Pancreas (tissue), 10 donors: ENCODE results near the gene SLC16A1. TPM values are rescaled to one million over a fixed set of nuclear protein-coding genes. Genes with fewer than 3 reads are reported as not detected.

Experiments
- ATAC-seq, 4 donors: fragments of 200-7000 bp; cut with Tn5 transposase; one replicate each; pipeline versions ENCODE4 v1.8.0 to v1.9.1; 2020; ENCODE audit warnings: mild to moderate bottlenecking in 4 of 4, moderate library complexity in 4 of 4
- DNase-seq, 6 donors: peaks; one replicate each; pipeline ENCODE4 v3.0.0-alpha.2; 2020
- FAIRE-seq: peaks from 2 replicates; lab custom pipeline; 2012; peaks lifted over from hg19 to GRCh38; lab: Jason Lieb, UNC
- H3K27ac ChIP-seq, 4 donors: fragments of 200-600 bp; sonication (generic); 1 replicate in 3 of 4; 2 replicates in 1 of 4; pipeline versions ENCODE4 v1.5.0 to v1.8.0; 2020
- H3K27me3 ChIP-seq, 4 donors: fragments of 200-600 bp; one replicate each; pipeline ENCODE4 v1.8.0; 2021
- H3K36me3 ChIP-seq, 3 donors: fragments of 200-600 bp; sonication (generic) in 1 of 3; one replicate each; pipeline versions ENCODE4 v1.5.0 to v1.8.0; 2020 to 2021
- H3K4me1 ChIP-seq, 3 donors: fragments of 200-600 bp; one replicate each; pipeline ENCODE4 v1.8.0; 2021
- H3K4me3 ChIP-seq, 4 donors: fragments of 200-600 bp; sonication (generic) in 2 of 4; one replicate each; pipeline versions ENCODE4 v1.5.0 to v1.8.0; 2020 to 2021
- H3K9me3 ChIP-seq, 4 donors: fragments of 200-600 bp; one replicate each; pipeline ENCODE4 v1.8.0; 2021
- CTCF ChIP-seq, 4 donors: fragments of 200-600 bp; sonication (generic) in 3 of 4; IDR thresholded peaks; one replicate each; pipeline versions ENCODE4 v1.5.0 to v1.8.0; 2021; ENCODE audit warnings: antibody characterized with exemption in 4 of 4
- WGBS, 2 donors: extraction: QIAGEN DNeasy Blood & Tissue Kit; methylation state at CpG; one replicate each; pipeline ENCODE4 v1.1.7; 2013; 5-methylcytosine and 5-hydroxymethylcytosine counted together
- intact Hi-C, 3 donors: fragments of 100-400 bp; cut with DNase I; formaldehyde crosslinking; loops; one replicate each; pipeline versions ENCODE4 v1.11.1 to v1.14.2; 2022
- polyA plus RNA-seq, 2 donors: library from polyadenylated mRNA; stranded (reverse); fragments of 200-250 nt; gene quantifications; one replicate each; pipeline ENCODE4 v1.2.3, GENCODE V29; 2013
- total RNA-seq, 6 donors: library from RNA; stranded (reverse); fragmentation: NEBNext Ultra II Directional in 4 of 6; extraction: Animal tissue kit (Norgen Biotek cat#: 25700) in 4 of 6; gene quantifications; one replicate each; pipeline versions ENCODE4 v1.2.1 to v1.2.4, GENCODE V29; 2021 to 2023
- donor health status: healthy with polysubstance abuse.
- donor health status: DM: no; HTN: no; CAD: no; lungs with moderate emphysema.
- donor health status: DM: no; HTN: no; CAD: no.
- donor health status: control.
- donor health status: control.
- donor health status: Bipolar disorder and iron deficiency.
- donor health status: DM: yes; HTN: yes; CAD: no.
- donor health status: DM: no; HTN: no; CAD: no.
- donor health status: DM: no; HTN: no; CAD: no.
- donor health status: DM: yes; HTN: yes; CAD: no.

The SLC16A1 gene
- total and polyA plus RNA-seq, 8 donors = 0.42 to 5.2 (median 2.1) TPM

GRCh38 chr1:112870887-112871646 lies 84.9 kb downstream of the SLC16A1 start:
- no peaks in the 10 kb centered on the region for H3K9me3 ChIP-seq
- no peaks in the 10 kb centered on the region for H3K36me3 ChIP-seq
- no peaks in the 10 kb centered on the region for H3K4me1 ChIP-seq
- H3K4me3 ChIP-seq = no peak overlapping the region
- intact Hi-C loops = loop anchor here in 1 of 3 donors (10.0 kb wide), 1 partner anchor 174 kb away; no protein-coding TSS in a partner anchor
- FAIRE-seq (no peak), DNase-seq (no peak), ATAC-seq (no peak)
- H3K27me3 ChIP-seq = no peaks in the 10 kb centered on the region
- no peak for TF ChIP-seq CTCF (IDR thresholded peaks at IDR 0.05)
- no peak overlapping the region for H3K27ac ChIP-seq
- WGBS, 2 donors = 77 to 86% methylated on average over 5 of the region's 5 CpGs

- Histone ChIP-seq H3K4me3 (no peak overlapping the region), H3K27me3 (no peaks in the 10 kb centered on the region), H3K4me1 (no peaks in the 10 kb centered on the region), H3K27ac (no peak overlapping the region), H3K36me3 (no peaks in the 10 kb centered on the region), H3K9me3 (no peaks in the 10 kb centered on the region)
- no peak for DNase-seq
- intact Hi-C loops = loop anchor here in 1 of 3 donors (10.0 kb wide), 1 partner anchor 175 kb away; no protein-coding TSS in a partner anchor
- WGBS, 2 donors = 84 to 91% methylated on average over 4 of the region's 4 CpGs
- TF ChIP-seq CTCF (IDR thresholded peaks at IDR 0.05) = no peak
- ATAC-seq = no peak
- no peak for FAIRE-seq
Measured at GRCh38 chr1:112869895-112870294, 86.1 kb downstream of the SLC16A1 start.

GRCh38 chr1:112868191-112868590 lies 87.8 kb downstream of the SLC16A1 start:
- DNase-seq (no peak), FAIRE-seq (no peak), ATAC-seq (no peak)
- H3K9me3 ChIP-seq = no peaks in the 10 kb centered on the region
- intact Hi-C loops = no loop called here
- H3K36me3 ChIP-seq = no peaks in the 10 kb centered on the region
- no peak overlapping the region for H3K27ac ChIP-seq
- no peak overlapping the region for H3K4me3 ChIP-seq
- 83 to 86% methylated on average over 2 of the region's 2 CpGs for WGBS, 2 donors
- no peaks in the 10 kb centered on the region for H3K27me3 ChIP-seq
- no peak for TF ChIP-seq CTCF (IDR thresholded peaks at IDR 0.05)
- no peaks in the 10 kb centered on the region for H3K4me1 ChIP-seq

- H3K27me3 ChIP-seq = no peaks in the 10 kb centered on the region
- intact Hi-C loops = no loop called here
- 89 to 98% methylated on average over 5 of the region's 5 CpGs for WGBS, 2 donors
- H3K9me3 ChIP-seq = no peaks in the 10 kb centered on the region
- no peak overlapping the region for H3K4me3 ChIP-seq
- DNase-seq (no peak), FAIRE-seq (no peak), ATAC-seq (no peak)
- no peak for TF ChIP-seq CTCF (IDR thresholded peaks at IDR 0.05)
- H3K4me1 ChIP-seq = no peaks in the 10 kb centered on the region
- no peak overlapping the region for H3K27ac ChIP-seq
- H3K36me3 ChIP-seq = no peaks in the 10 kb centered on the region
Measured at GRCh38 chr1:112866981-112867380, 89.0 kb downstream of the SLC16A1 start.

GRCh38 chr1:112866151-112866550 lies 89.8 kb downstream of the SLC16A1 start:
- intact Hi-C loops = no loop called here
- 85 to 86% methylated on average over 2 of the region's 2 CpGs for WGBS, 2 donors
- FAIRE-seq (no peak), DNase-seq (no peak), ATAC-seq (no peak)
- TF ChIP-seq CTCF (IDR thresholded peaks at IDR 0.05) = no peak
- H3K27ac ChIP-seq = no peak overlapping the region
- no peaks in the 10 kb centered on the region for H3K9me3 ChIP-seq
- H3K36me3 ChIP-seq = no peaks in the 10 kb centered on the region
- no peaks in the 10 kb centered on the region for H3K27me3 ChIP-seq
- H3K4me3 ChIP-seq = no peak overlapping the region
- H3K4me1 ChIP-seq = no peaks in the 10 kb centered on the region
